Neutrophil (primary cell): ENCODE measurements around the gene PDX1.

ENCODE experiments used
- H3K27ac ChIP-seq: fragments of 200-600 bp; sonication (generic); 2 replicates; pipeline ENCODE4 v1.5.1; 2016; ENCODE audit warnings: mild to moderate bottlenecking, moderate library complexity
- H3K27me3 ChIP-seq: fragments of 200-600 bp; sonication (generic); 2 replicates; pipeline ENCODE4 v1.6.0; 2016; ENCODE audit warnings: mild to moderate bottlenecking
- H3K36me3 ChIP-seq: fragments of 200-600 bp; sonication (generic); 2 replicates; pipeline ENCODE4 v1.5.1; 2017
- H3K4me1 ChIP-seq, 2 experiments: fragments of 200-600 bp in 1 of 2; sonication (generic) in 1 of 2; 1 replicate in 1 of 2; 2 replicates in 1 of 2; pipeline versions ENCODE4 v1.5.1 to v1.6.1; 2013 to 2016; ENCODE audit warnings: low read depth in 1 of 2, low read length in 1 of 2, mild to moderate bottlenecking in 1 of 2, moderate library complexity in 1 of 2; ENCODE audit not compliant: control insufficient read depth in 1 of 2, insufficient read depth in 1 of 2
- H3K4me3 ChIP-seq, 2 experiments: fragments of 200-600 bp in 1 of 2; sonication (generic) in 1 of 2; 1 replicate in 1 of 2; 2 replicates in 1 of 2; pipeline ENCODE4 v1.5.1; 2013 to 2016; ENCODE audit warnings: low read depth in 1 of 2, low read length in 1 of 2, mild to moderate bottlenecking in 1 of 2, moderate library complexity in 1 of 2
- H3K9me3 ChIP-seq: fragments of 200-600 bp; sonication (generic); 2 replicates; pipeline ENCODE4 v1.5.1; 2016
- CTCF ChIP-seq: fragments of 200-600 bp; sonication (generic); IDR thresholded peaks from 2 replicates; pipeline ENCODE4 v1.5.1; 2016; ENCODE audit warnings: antibody characterized with exemption

The PDX1 gene

GRCh38 chr13:27927444-27928352 lies 7.9 kb downstream of the PDX1 start:
- no peak overlapping the region for H3K27ac ChIP-seq
- no peaks in the 10 kb centered on the region for H3K36me3 ChIP-seq
- H3K4me1 ChIP-seq, result no peaks in the 10 kb centered on the region
- no peak for TF ChIP-seq CTCF
- H3K27me3 ChIP-seq, result peaks cover 100% of the 10 kb centered on the region
- no peaks in the 10 kb centered on the region for H3K9me3 ChIP-seq
- H3K4me3 ChIP-seq, result no peak overlapping the region

GRCh38 chr13:27928353-27928804 lies 8.6 kb downstream of the PDX1 start:
- Histone ChIP-seq H3K9me3 (no peaks in the 10 kb centered on the region), H3K27ac (no peak overlapping the region), H3K36me3 (no peaks in the 10 kb centered on the region), H3K4me1 (no peaks in the 10 kb centered on the region), H3K27me3 (peaks cover 100% of the 10 kb centered on the region), H3K4me3 (no peak overlapping the region)
- TF ChIP-seq CTCF, result no peak

GRCh38 chr13:27928805-27929753 lies 9.3 kb downstream of the PDX1 start:
- no peaks in the 10 kb centered on the region for H3K36me3 ChIP-seq
- no peak for TF ChIP-seq CTCF
- no peak overlapping the region for H3K27ac ChIP-seq
- H3K27me3 ChIP-seq, result peaks cover 100% of the 10 kb centered on the region
- H3K4me1 ChIP-seq, result no peaks in the 10 kb centered on the region
- no peaks in the 10 kb centered on the region for H3K9me3 ChIP-seq
- no peak overlapping the region for H3K4me3 ChIP-seq

DNA sequence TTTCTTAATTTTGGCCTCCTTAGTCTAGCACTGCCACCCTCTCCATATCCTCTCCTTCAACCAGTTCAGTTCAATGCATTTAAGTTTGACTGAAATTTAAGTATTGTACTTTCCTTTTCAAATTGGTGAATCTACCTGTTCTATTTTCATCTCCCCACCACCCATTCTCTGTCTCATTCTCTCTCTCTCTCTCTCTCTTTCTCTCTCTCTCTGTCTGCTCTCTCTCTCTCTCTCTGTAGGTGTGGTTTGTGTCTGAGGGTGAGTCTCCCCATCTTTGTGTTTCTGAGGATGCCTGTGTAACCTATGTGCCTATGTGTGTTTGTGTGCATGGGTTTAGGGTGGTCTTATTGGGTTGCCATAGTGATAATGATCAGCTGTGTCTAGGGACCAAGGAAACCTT lies 10.1 kb downstream of the PDX1 start:
- H3K9me3 ChIP-seq, result no peaks in the 10 kb centered on the region
- no peaks in the 10 kb centered on the region for H3K4me1 ChIP-seq
- H3K4me3 ChIP-seq, result no peak overlapping the region
- no peak for TF ChIP-seq CTCF
- H3K27ac ChIP-seq, result no peak overlapping the region
- peaks cover 92% of the 10 kb centered on the region for H3K27me3 ChIP-seq
- H3K36me3 ChIP-seq, result no peaks in the 10 kb centered on the region

DNA sequence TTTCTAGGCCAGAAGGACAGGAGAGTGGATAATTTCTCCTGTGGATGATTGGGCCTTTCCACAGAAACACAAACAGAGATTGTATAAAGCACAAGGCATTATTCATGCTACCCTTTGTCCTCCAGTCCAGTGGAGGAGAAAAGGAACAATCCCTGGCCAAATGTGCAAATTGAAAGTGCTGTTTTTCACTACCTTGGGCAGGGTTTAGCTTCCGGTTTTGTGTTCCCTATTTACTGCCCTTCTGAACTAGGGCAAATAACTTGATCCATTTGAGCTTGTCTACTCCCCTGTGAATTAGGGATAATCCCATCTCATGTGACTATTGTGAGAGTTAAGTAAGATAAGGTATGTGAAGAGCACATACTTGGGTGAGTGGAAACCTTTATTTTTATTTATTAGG lies 13.3 kb downstream of the PDX1 start:
- no peak for TF ChIP-seq CTCF
- no peak overlapping the region for H3K27ac ChIP-seq
- H3K36me3 ChIP-seq, result no peaks in the 10 kb centered on the region
- no peaks in the 10 kb centered on the region for H3K4me1 ChIP-seq
- no peaks in the 10 kb centered on the region for H3K9me3 ChIP-seq
- no peak overlapping the region for H3K4me3 ChIP-seq
- H3K27me3 ChIP-seq, result peaks cover 78% of the 10 kb centered on the region
